GM12874 (cell line): ENCODE measurements around the gene CACNA2D4.

Source experiments
- TF ChIP-seq, protein P1 (sequence below): IDR thresholded peaks from 2 replicates; pipeline ENCODE4 v1.5.1; 2011; ENCODE audit warnings: low read depth, mild to moderate bottlenecking, control low read depth, low read length, moderate library complexity; ENCODE audit not compliant: insufficient read depth

The CACNA2D4 gene

DNA sequence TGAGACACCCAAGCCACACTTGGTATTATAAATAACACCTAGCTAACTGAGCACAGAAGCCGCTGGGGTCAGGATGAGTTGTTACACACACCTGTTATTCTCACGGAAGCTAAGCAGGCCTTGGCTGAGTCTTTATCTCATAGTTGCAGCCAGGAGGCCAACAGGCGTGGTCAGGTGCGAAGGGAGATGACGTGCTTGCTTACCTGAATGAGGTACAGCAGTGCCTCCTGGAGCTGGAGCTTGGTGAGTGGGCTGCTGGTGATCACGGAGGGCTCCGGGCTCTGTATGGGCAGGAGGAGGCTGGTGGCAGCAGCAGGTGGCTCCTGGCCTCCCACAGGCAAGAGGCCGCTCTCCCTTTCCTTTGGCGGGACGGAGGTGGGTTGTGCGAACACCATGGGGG lies 30.4 kb upstream of the CACNA2D4 start:
- TF ChIP-seq, protein P1, sequence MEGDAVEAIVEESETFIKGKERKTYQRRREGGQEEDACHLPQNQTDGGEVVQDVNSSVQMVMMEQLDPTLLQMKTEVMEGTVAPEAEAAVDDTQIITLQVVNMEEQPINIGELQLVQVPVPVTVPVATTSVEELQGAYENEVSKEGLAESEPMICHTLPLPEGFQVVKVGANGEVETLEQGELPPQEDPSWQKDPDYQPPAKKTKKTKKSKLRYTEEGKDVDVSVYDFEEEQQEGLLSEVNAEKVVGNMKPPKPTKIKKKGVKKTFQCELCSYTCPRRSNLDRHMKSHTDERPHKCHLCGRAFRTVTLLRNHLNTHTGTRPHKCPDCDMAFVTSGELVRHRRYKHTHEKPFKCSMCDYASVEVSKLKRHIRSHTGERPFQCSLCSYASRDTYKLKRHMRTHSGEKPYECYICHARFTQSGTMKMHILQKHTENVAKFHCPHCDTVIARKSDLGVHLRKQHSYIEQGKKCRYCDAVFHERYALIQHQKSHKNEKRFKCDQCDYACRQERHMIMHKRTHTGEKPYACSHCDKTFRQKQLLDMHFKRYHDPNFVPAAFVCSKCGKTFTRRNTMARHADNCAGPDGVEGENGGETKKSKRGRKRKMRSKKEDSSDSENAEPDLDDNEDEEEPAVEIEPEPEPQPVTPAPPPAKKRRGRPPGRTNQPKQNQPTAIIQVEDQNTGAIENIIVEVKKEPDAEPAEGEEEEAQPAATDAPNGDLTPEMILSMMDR: no peak

DNA sequence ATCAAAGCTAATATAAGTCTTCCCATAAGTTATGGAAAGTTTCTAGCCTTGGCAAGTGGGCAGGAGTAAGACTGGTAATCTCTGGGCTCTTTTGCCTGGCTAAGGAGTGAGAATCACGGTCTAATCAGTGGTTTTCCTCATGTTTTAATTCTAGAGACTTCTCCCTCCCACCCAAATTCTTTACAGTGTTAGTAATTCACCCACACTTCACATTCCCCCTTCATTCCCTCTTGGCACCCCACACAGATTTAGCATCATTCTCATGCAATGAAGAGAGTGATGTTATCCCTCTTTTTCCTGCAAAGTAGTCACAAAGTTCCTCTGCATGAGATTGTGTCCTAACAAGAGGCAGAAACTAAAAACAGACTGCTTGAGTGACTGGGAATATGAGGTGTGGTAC lies 28.6 kb upstream of the CACNA2D4 start:
- TF ChIP-seq, protein P1: no peak

DNA sequence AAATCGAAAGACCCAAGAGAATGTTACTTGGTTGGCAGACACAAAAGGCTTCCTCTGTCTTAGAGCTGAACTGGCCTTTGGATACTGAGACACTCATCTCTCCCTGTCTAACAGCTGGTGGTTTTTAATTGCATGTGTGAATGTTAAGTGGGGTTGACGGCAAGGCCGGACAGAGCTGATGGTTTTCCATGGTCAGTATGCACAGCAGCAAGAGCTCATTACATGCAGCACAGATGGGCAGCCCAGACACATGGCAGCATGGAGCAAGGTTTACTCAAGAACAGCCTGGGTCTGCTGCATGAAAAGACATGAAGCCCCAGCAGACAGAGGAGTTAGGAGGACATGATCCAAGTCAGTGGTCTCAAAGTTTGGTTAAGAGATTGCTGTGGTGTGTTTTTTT lies 27.8 kb upstream of the CACNA2D4 start:
- TF ChIP-seq, protein P1: no peak

DNA sequence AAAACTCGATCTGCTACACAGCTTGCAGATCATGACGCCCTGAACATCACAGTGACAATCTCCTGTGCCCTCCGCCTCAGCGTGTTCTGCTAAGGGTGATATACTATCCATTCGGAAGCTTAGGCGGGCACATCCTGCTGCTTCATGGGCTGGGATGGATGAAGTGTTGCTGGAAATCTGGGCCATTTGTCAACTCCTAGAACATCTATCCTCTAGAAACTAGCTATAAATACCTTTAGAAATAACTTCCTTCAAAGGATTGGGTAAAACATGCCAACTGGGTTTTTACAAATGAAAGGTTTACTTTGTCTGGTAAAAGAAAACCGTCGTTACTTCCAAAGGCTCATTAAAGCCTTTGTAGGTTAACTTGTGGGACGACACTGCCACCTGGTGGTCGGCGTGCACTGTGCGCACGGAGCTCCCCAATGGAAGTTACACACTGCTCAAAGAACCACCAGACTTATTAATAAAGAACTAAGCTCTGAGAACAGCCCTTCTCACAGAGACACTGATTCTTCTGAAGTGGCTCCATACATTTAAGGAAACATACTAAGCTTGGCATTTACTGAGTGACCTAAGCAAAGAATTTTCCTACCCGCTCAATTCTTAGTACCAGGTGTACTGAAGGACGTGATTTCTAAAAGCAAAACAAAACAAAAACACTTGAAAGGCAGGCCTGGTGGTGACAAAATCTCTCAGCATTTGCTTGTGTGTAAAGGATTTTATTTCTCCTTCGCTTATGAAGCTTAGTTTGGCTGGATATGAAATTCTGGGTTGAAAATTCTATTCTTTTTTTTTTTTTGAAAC lies 21.6 kb upstream of the CACNA2D4 start:
- TF ChIP-seq, protein P1: peak; percentile 84

DNA sequence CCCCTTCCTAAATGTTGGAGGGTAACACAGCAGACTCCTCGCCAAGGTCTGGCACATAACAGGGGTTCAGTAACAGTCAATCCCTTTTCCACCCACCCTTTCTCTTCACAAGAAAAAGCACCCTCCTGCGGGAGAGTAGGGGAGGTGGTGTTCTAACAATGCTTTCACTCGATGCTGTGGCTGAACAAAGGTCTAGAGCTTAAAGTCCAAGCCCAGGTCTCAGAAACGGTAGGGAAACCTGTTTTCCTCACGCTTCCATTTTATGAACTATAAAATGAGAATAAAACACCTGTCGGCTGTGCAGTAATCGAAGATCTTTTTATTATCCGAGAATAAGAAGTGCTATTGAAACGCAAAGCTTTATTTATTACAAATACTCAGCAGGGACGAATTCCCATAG lies 20.9 kb upstream of the CACNA2D4 start:
- TF ChIP-seq, protein P1: no peak

DNA sequence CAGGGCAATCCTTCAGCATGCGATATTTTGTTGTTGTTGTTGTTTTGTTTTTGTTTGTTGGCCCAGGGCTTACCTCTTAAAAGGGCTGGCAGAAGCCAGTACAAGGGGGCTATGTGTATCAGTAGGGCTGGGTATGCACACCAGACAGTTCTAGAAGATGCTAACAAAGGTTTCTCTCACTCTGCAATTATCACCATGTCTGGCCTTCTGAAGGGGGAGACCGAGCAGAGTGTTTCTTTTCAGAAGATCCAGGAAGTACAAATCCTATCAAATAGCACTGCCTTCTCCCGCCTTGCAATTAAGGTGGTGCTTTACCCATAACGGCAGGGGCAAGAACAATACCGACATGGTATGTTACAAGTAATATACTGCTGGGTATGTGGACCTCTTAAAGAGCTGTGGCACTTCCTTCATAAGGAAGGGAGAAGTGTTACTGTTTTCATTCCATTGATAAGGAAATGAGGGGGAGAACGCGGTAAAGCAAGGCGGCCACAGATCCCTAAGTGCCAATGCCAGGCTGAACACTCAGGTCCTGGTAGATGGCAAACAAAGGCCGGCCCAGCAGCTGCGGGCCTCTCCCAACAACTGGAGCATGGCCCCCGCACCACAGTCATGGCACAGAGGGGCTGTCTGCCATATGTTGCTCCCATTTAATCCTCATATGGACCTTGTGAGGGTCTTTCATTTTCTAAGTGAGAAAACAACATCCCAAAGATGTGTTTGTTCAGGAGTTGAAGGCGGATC lies 19.2 kb upstream of the CACNA2D4 start:
- TF ChIP-seq, protein P1: no peak

DNA sequence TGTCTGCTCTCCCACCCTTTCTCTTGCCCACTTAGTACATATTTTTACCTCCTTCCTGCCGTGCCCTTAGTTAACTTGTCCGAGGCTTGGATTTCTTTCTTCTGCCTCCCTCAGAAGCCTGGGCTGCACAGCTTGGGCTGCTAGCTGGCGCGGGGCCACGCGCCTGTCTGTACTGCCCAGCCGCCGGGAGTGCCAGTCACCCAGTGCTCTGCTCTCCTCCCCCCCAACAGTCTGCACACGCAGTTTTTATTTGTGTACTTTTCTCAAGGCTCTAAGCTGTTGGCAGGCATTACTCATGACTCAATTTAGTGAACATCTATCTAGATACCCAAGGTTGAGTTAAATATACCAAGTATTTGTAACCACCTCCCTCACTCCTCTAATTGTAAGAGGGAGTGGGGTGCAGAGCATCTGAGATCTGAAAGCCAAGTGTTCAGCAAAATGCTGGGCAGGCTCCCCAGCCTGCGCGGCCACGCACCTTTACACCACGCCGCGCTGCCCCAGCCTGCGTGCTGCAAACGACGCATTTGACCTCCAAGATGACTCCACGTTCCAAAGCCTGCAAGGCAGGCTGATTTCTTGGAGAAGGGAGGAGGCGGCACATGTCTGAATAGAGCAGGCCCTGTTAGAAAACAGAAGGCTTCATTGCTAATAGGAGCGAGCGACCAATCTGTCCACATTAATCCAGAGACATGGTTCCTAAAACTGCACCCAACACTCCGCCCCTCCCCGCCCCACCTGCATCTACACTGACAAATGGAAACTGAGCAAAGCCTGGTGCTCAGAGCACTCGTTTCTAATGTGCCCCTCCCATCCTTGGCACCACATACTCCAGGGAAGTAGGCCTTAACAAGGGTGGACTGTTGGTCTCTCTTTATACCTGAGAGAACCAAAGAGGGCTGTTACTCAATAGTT lies 18.2 kb upstream of the CACNA2D4 start:
- TF ChIP-seq, protein P1: no peak
